ENCODE measurements around the gene CAPN11. TPM values are rescaled to one million over a fixed set of nuclear protein-coding genes. Genes with fewer than 3 reads are reported as not detected.

The CAPN11 gene
- polyA plus RNA-seq, 3 donors: 0.24 to 2.5 (median 2.0) TPM

GRCh38 chr6:44219815-44220784 lies 61.5 kb downstream of the CAPN11 start:
- H3K27ac ChIP-seq (ENCODE audit: low read depth, low read length): peak overlapping the region; percentile 52
- 51 to 60% (median 57%) methylated on average over 25 to 28 of the region's 28 CpGs for WGBS, 3 donors

- WGBS, 3 donors: 69 to 90% (median 87%) methylated on average over 4 of the region's 4 CpGs
- no peak overlapping the region for H3K27ac ChIP-seq (ENCODE audit: low read depth, low read length)
These were observed 62.3 kb downstream of the CAPN11 start for GRCh38 chr6:44220913-44221290.

GRCh38 chr6:44221291-44221960 lies 62.8 kb downstream of the CAPN11 start:
- 2 to 13% (median 10%) methylated on average over 4 of the region's 4 CpGs for WGBS, 3 donors
- peak overlapping the region; percentile 77 for H3K27ac ChIP-seq (ENCODE audit: low read depth, low read length)

GRCh38 chr6:44221961-44222335 lies 63.3 kb downstream of the CAPN11 start:
- no peak overlapping the region for H3K27ac ChIP-seq (ENCODE audit: low read depth, low read length)
- WGBS, 3 donors: 40 to 58% (median 41%) methylated on average over 2 of the region's 2 CpGs

GRCh38 chr6:44222486-44223318 lies 64.1 kb downstream of the CAPN11 start:
- H3K27ac ChIP-seq (ENCODE audit: low read depth, low read length): no peak overlapping the region
- WGBS, 3 donors: 25 to 35% (median 27%) methylated on average over 26 of the region's 26 CpGs

GRCh38 chr6:44223319-44224028 lies 64.9 kb downstream of the CAPN11 start, which contains the start of gene SLC29A1:
Gene SLC29A1 (plus strand): TSS chr6:44223595. CDS start chr6:44227314, 3,719 bp downstream.
- 1 to 2% (median 1%) methylated on average over 64 to 73 of the region's 73 CpGs for WGBS, 3 donors

GRCh38 chr6:44224029-44224964 lies 65.7 kb downstream of the CAPN11 start:
- 10 to 15% (median 12%) methylated on average over 12 to 18 of the region's 18 CpGs for WGBS, 3 donors
- no peak overlapping the region for H3K27ac ChIP-seq (ENCODE audit: low read depth, low read length)

More at GRCh38 chr6:44223319-44224028, 64.9 kb downstream of the CAPN11 start, which contains the start of gene SLC29A1:
- no peak within 1 kb of the TSS for H3K27ac ChIP-seq (ENCODE audit: low read depth, low read length)

GRCh38 chr6:44224965-44225305 lies 66.3 kb downstream of the CAPN11 start:
- H3K27ac ChIP-seq (ENCODE audit: low read depth, low read length): no peak overlapping the region
- 87 to 88% (median 88%) methylated on average over 4 of the region's 4 CpGs for WGBS, 3 donors

GRCh38 chr6:44225579-44226325 lies 67.1 kb downstream of the CAPN11 start:
- 60 to 83% (median 77%) methylated on average over 8 of the region's 8 CpGs for WGBS, 3 donors
- H3K27ac ChIP-seq (ENCODE audit: low read depth, low read length): no peak overlapping the region

GRCh38 chr6:44226368-44227147 lies 67.9 kb downstream of the CAPN11 start:
- H3K27ac ChIP-seq (ENCODE audit: low read depth, low read length): no peak overlapping the region
- WGBS, 3 donors: 33 to 54% (median 52%) methylated on average over 15 of the region's 15 CpGs

- WGBS, 3 donors: 59 to 78% (median 69%) methylated on average over 7 of the region's 7 CpGs
- no peak overlapping the region for H3K27ac ChIP-seq (ENCODE audit: low read depth, low read length)
These were observed 68.7 kb downstream of the CAPN11 start for GRCh38 chr6:44227148-44227793.

GRCh38 chr6:44228031-44228430 lies 69.4 kb downstream of the CAPN11 start:
- no peak overlapping the region for H3K27ac ChIP-seq (ENCODE audit: low read depth, low read length)
- WGBS, 3 donors: 72 to 89% (median 77%) methylated on average over 6 of the region's 6 CpGs

GRCh38 chr6:44228433-44228832 lies 69.8 kb downstream of the CAPN11 start:
- no peak overlapping the region for H3K27ac ChIP-seq (ENCODE audit: low read depth, low read length)
- 90 to 92% (median 91%) methylated on average over 7 of the region's 7 CpGs for WGBS, 3 donors

- H3K27ac ChIP-seq (ENCODE audit: low read depth, low read length): no peak overlapping the region
- WGBS, 3 donors: 51 to 73% (median 68%) methylated on average over 5 of the region's 5 CpGs
These were observed 70.2 kb downstream of the CAPN11 start for GRCh38 chr6:44228836-44229235.

- 65 to 71% (median 69%) methylated on average over 11 of the region's 11 CpGs for WGBS, 3 donors
- no peak overlapping the region for H3K27ac ChIP-seq (ENCODE audit: low read depth, low read length)
These were observed 70.9 kb downstream of the CAPN11 start for GRCh38 chr6:44229376-44230033.

All from adipose tissue (tissue), 3 donors.